HL-60 (cell line): ENCODE results near the gene SLC38A10.

ENCODE experiments used
- DNase-seq, 2 experiments: peaks; one replicate each; pipeline ENCODE4 v3.0.0-alpha.2; 2010 to 2020; ENCODE audit warnings: low read depth in 1 of 2, low spot score in 1 of 2
- H3K27ac ChIP-seq: fragments of 250-450 bp; sonication (Bioruptor Pico); replicated peaks from 2 replicates; pipeline ENCODE4 v1.5.1; 2020; ENCODE audit warnings: mild to moderate bottlenecking, moderate library complexity
- H3K27me3 ChIP-seq: fragments of 250-450 bp; sonication (Bioruptor Pico); 2 replicates; pipeline ENCODE4 v1.5.1; 2021; ENCODE audit warnings: mild to moderate bottlenecking, moderate library complexity; ENCODE audit not compliant: insufficient read depth, poor library complexity, severe bottlenecking
- H3K4me3 ChIP-seq: replicated peaks from 2 replicates; pipeline ENCODE4 v1.5.1; 2011; ENCODE audit warnings: mild to moderate bottlenecking, control low read depth, low read length; ENCODE audit not compliant: insufficient read depth
- CTCF ChIP-seq: IDR thresholded peaks from one replicate; pipeline ENCODE4 v1.5.1; 2011; ENCODE audit warnings: low read length, control low read depth, inconsistent platforms; ENCODE audit not compliant: insufficient read depth
- GABPA ChIP-seq: IDR thresholded peaks from 2 replicates; pipeline ENCODE4 v1.6.1; 2012; ENCODE audit warnings: low read depth
- POLR2AphosphoS5 ChIP-seq: IDR thresholded peaks from 2 replicates; pipeline ENCODE4 v1.6.1; 2012; ENCODE audit warnings: low read depth
- REST ChIP-seq: IDR thresholded peaks from 2 replicates; pipeline ENCODE4 v1.6.1; 2012; ENCODE audit warnings: low read depth; ENCODE audit not compliant: insufficient replicate concordance
- SPI1 ChIP-seq: IDR thresholded peaks from 2 replicates; pipeline ENCODE4 v1.6.1; 2012; ENCODE audit warnings: low read depth, mild to moderate bottlenecking, borderline replicate concordance

SLC38A10 gene

GRCh38 chr17:81336296-81336929, 41.3 kb upstream of the SLC38A10 start:
- TF ChIP-seq SPI1 (no peak), GABPA (no peak), CTCF (no peak), POLR2AphosphoS5 (no peak), REST (no peak)
- Histone ChIP-seq H3K27me3 (peaks cover 10% of the 10 kb centered on the region), H3K27ac (no peak overlapping the region), H3K4me3 (no peak overlapping the region)
- DNase-seq: no peak

- Histone ChIP-seq H3K27ac (no peak overlapping the region), H3K4me3 (no peak overlapping the region), H3K27me3 (peaks cover 7% of the 10 kb centered on the region)
- no peak for DNase-seq
- TF ChIP-seq REST (no peak), CTCF (no peak), SPI1 (no peak), GABPA (no peak), POLR2AphosphoS5 (no peak)
Measured at GRCh38 chr17:81335773-81336157, 40.7 kb upstream of the SLC38A10 start.

- no peak overlapping the region for H3K27ac ChIP-seq
- TF ChIP-seq REST (no peak), POLR2AphosphoS5 (no peak), SPI1 (no peak), GABPA (no peak), CTCF (no peak)
- H3K4me3 ChIP-seq: no peak overlapping the region
- DNase-seq: no peak
- H3K27me3 ChIP-seq: peaks cover 4% of the 10 kb centered on the region
Measured at GRCh38 chr17:81334987-81335772, 40.1 kb upstream of the SLC38A10 start.
